Keratinocyte (primary cell): ENCODE measurements around the gene LRRFIP2. TPM values are rescaled to one million over a fixed set of nuclear protein-coding genes. Genes with fewer than 3 reads are reported as not detected.

ENCODE experiments used
- DNase-seq: peaks from one replicate; pipeline ENCODE4 v3.0.0-alpha.2; 2011; ENCODE audit warnings: low read depth, missing footprints, low spot score
- FAIRE-seq: peaks from 2 replicates; lab custom pipeline; 2011; peaks lifted over from hg19 to GRCh38; lab: Jason Lieb, UNC
- H2AFZ ChIP-seq: 2 replicates; pipeline ENCODE4 v1.6.0; 2012; ENCODE audit warnings: low read length, control low read depth, inconsistent platforms; ENCODE audit not compliant: control insufficient read depth
- H3K27ac ChIP-seq: 2 replicates; pipeline ENCODE4 v1.5.1; 2011; ENCODE audit warnings: low read length; ENCODE audit not compliant: control insufficient read depth, insufficient read depth
- H3K27me3 ChIP-seq: 3 replicates; pipeline ENCODE4 v1.6.0; 2011; ENCODE audit warnings: low read length; ENCODE audit not compliant: control insufficient read depth, insufficient read depth; ENCODE audit errors: extremely low read depth
- H3K36me3 ChIP-seq, 2 experiments: 2 replicates in 1 of 2; 3 replicates in 1 of 2; pipeline ENCODE4 v1.5.1; 2011; ENCODE audit warnings: low read length in 2 of 2, mild to moderate bottlenecking in 1 of 2; ENCODE audit not compliant: control insufficient read depth in 2 of 2, insufficient read depth in 2 of 2; ENCODE audit errors: extremely low read depth in 1 of 2
- H3K4me1 ChIP-seq: 3 replicates; pipeline ENCODE4 v1.5.1; 2011; ENCODE audit warnings: low read length; ENCODE audit not compliant: control insufficient read depth, insufficient read depth; ENCODE audit errors: extremely low read depth
- H3K4me2 ChIP-seq: 3 replicates; pipeline ENCODE4 v1.6.0; 2011; ENCODE audit warnings: low read depth, low read length; ENCODE audit not compliant: control insufficient read depth, insufficient read depth; ENCODE audit errors: extremely low read depth
- H3K4me3 ChIP-seq, 3 experiments: fragments of 200-600 bp in 1 of 3; sonication (generic) in 1 of 3; 2 replicates in 2 of 3; 3 replicates in 1 of 3; pipeline ENCODE4 v1.5.1; 2011 to 2016; ENCODE audit warnings: low read length in 3 of 3, mild to moderate bottlenecking in 3 of 3, control low read depth in 2 of 3, inconsistent platforms in 1 of 3, low read depth in 1 of 3, mixed read lengths in 1 of 3, mixed run types in 1 of 3, moderate library complexity in 1 of 3; ENCODE audit not compliant: control insufficient read depth in 2 of 3, insufficient read depth in 2 of 3; ENCODE audit errors: extremely low read depth in 1 of 3
- H3K79me2 ChIP-seq: 2 replicates; pipeline ENCODE4 v1.6.0; 2012; ENCODE audit warnings: low read length; ENCODE audit not compliant: control insufficient read depth, insufficient read depth
- H3K9ac ChIP-seq: 3 replicates; pipeline ENCODE4 v1.6.0; 2011; ENCODE audit warnings: low read length; ENCODE audit not compliant: control insufficient read depth, insufficient read depth; ENCODE audit errors: extremely low read depth
- H3K9me1 ChIP-seq: 3 replicates; pipeline ENCODE4 v1.6.0; 2011; ENCODE audit warnings: low read length; ENCODE audit not compliant: control insufficient read depth, insufficient read depth; ENCODE audit errors: extremely low read depth
- H3K9me3 ChIP-seq: 2 replicates; pipeline ENCODE4 v1.5.1; 2012; ENCODE audit warnings: low read depth, low read length; ENCODE audit not compliant: control insufficient read depth
- H4K20me1 ChIP-seq: 3 replicates; pipeline ENCODE4 v1.6.0; 2011; ENCODE audit warnings: low read length; ENCODE audit not compliant: control insufficient read depth, insufficient read depth; ENCODE audit errors: extremely low read depth
- EZH2 ChIP-seq: IDR thresholded peaks from one replicate; pipeline ENCODE4 v1.6.1; 2012; ENCODE audit warnings: inconsistent platforms, mild to moderate bottlenecking, low read length, moderate library complexity
- dilution Hi-C: fragments of 300-500 bp; cut with MboI; formaldehyde crosslinking; loops from one replicate; pipeline ENCODE4 v1.7.0; 2020; ENCODE audit warnings: low sequenced_read_pairs; ENCODE audit not compliant: extremely low pct_ligation_motif_present
- polyA minus RNA-seq, 3 experiments: library from RNA; depleted of rRNA, polyadenylated mRNA; stranded (reverse); fragments of >200 nt; gene quantifications; 1 replicate in 1 of 3; 2 replicates in 1 of 3; 3 replicates in 1 of 3; pipeline ENCODE4 v1.2.3, GENCODE V29; 2011
- polyA plus RNA-seq, 5 experiments: library from polyadenylated mRNA; depleted of rRNA in 3 of 5; stranded (reverse) in 3 of 5; stranded (forward) in 1 of 5; unstranded in 1 of 5; fragments of >200 nt; gene quantifications; 1 replicate in 1 of 5; 2 replicates in 3 of 5; 3 replicates in 1 of 5; pipeline versions ENCODE4 v1.2.1 to v1.2.3, GENCODE V29; 2011 to 2012; ENCODE audit warnings: missing spikeins in 2 of 5, low read depth in 1 of 5, low replicate concordance in 1 of 5
- TF ChIP-seq, protein P1 (sequence below), 3 experiments: IDR thresholded peaks in 1 of 3; conservative IDR thresholded peaks in 1 of 3; optimal IDR thresholded peaks in 1 of 3; 2 replicates in 2 of 3; 3 replicates in 1 of 3; pipeline versions ENCODE3 to v1.5.1; 2011; ENCODE audit warnings: low read length in 3 of 3, mild to moderate bottlenecking in 3 of 3, moderate library complexity in 2 of 3, control low read depth in 1 of 3, inconsistent platforms in 1 of 3; ENCODE audit not compliant: insufficient read depth in 2 of 3; ENCODE audit errors: extremely low read depth in 1 of 3

LRRFIP2 gene, protein sequence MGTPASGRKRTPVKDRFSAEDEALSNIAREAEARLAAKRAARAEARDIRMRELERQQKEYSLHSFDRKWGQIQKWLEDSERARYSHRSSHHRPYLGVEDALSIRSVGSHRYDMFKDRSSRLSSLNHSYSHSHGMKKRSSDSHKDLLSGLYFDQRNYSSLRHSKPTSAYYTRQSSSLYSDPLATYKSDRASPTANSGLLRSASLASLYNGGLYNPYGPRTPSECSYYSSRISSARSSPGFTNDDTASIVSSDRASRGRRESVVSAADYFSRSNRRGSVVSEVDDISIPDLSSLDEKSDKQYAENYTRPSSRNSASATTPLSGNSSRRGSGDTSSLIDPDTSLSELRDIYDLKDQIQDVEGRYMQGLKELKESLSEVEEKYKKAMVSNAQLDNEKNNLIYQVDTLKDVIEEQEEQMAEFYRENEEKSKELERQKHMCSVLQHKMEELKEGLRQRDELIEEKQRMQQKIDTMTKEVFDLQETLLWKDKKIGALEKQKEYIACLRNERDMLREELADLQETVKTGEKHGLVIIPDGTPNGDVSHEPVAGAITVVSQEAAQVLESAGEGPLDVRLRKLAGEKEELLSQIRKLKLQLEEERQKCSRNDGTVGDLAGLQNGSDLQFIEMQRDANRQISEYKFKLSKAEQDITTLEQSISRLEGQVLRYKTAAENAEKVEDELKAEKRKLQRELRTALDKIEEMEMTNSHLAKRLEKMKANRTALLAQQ
- polyA plus RNA-seq (40.9 to 70.3 TPM (median 57.8 TPM) in 3 replicates), polyA minus RNA-seq (9.4 to 62.4 TPM (median 24.3 TPM) in 3 replicates)
- polyA plus RNA-seq (2011; ENCODE audit: low read depth) = 391 TPM
- polyA plus RNA-seq (2011; cell fraction: cytosol; rRNA removed) = 55.5 and 69.8 TPM in 2 replicates
- 54.5 and 81.0 TPM in 2 replicates for polyA plus RNA-seq (2011; cell fraction: nucleus; rRNA removed)
- 58.7 and 85.4 TPM in 2 replicates for polyA plus RNA-seq (2012; ENCODE audit: low replicate concordance)
- 31.3 TPM for polyA minus RNA-seq (2011; cell fraction: cytosol; rRNA and poly(A)+ RNA removed)
- polyA minus RNA-seq (2011; cell fraction: nucleus; rRNA and poly(A)+ RNA removed) = 89.6 and 133 TPM in 2 replicates

DNA sequence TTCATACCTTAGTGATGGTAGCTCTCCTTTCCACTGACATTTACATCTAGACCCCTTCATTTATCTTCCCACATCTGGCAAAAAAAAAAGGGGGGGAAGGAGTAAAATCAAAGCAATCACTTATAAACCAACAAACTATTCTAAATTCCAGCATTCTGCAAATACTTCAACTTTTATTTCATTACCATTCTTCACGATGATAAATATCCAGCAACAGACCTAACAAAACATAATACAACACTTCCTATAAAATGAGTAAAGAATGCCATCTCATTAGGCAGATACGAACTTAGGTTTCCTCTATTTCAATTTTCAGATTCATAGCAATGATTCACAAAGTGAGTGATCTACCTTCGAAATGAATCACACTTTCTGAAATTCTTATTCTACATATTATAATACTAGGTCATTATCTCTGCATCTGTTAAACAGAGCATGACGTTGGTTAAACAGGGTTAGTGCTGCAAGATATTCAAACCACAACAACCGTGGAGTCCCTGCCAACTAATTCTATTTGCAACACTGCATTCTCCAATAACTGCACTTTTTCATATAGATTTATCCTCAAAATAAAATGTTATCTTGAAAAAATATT is at the start of gene LRRFIP2:
Gene LRRFIP2, minus strand, starts transcription at position 51 of the 595 bp plus-strand sequence. CDS start 25,599 bp downstream, outside the sequence.
- Histone ChIP-seq H3K4me1 (peaks cover 42% of the 10 kb centered on the region), H3K9ac (peak within 1 kb of the TSS; percentile 96), H2AFZ (no peak within 1 kb of the TSS), H3K36me3 (peaks cover 10 to 12% of the 10 kb centered on the region in 2 experiments), H3K79me2 (peaks cover 96% of the 10 kb centered on the region), H3K4me3 (peak within 1 kb of the TSS; percentile 85 to 97 (median 90)), H3K27ac (peak within 1 kb of the TSS; percentile 96), H4K20me1 (no peaks in the 10 kb centered on the region), H3K9me1 (no peaks in the 10 kb centered on the region), H3K27me3 (no peaks in the 10 kb centered on the region), H3K9me3 (no peaks in the 10 kb centered on the region), H3K4me2 (peak within 1 kb of the TSS; percentile 77)
- dilution Hi-C loops = no loop called here
- DNase-seq = no peak
- no peak for FAIRE-seq
- TF ChIP-seq EZH2 = no peak
- TF ChIP-seq, protein P1, sequence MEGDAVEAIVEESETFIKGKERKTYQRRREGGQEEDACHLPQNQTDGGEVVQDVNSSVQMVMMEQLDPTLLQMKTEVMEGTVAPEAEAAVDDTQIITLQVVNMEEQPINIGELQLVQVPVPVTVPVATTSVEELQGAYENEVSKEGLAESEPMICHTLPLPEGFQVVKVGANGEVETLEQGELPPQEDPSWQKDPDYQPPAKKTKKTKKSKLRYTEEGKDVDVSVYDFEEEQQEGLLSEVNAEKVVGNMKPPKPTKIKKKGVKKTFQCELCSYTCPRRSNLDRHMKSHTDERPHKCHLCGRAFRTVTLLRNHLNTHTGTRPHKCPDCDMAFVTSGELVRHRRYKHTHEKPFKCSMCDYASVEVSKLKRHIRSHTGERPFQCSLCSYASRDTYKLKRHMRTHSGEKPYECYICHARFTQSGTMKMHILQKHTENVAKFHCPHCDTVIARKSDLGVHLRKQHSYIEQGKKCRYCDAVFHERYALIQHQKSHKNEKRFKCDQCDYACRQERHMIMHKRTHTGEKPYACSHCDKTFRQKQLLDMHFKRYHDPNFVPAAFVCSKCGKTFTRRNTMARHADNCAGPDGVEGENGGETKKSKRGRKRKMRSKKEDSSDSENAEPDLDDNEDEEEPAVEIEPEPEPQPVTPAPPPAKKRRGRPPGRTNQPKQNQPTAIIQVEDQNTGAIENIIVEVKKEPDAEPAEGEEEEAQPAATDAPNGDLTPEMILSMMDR (optimal IDR thresholded peaks at IDR 0.05 in 1 of 3, IDR thresholded peaks at IDR 0.05 in 1 of 3, conservative IDR thresholded peaks at IDR 0.05 in 1 of 3; ENCODE audit: extremely low read depth in 1 of 3, insufficient read depth in 2 of 3, low read length in 3 of 3) = no peak

DNA sequence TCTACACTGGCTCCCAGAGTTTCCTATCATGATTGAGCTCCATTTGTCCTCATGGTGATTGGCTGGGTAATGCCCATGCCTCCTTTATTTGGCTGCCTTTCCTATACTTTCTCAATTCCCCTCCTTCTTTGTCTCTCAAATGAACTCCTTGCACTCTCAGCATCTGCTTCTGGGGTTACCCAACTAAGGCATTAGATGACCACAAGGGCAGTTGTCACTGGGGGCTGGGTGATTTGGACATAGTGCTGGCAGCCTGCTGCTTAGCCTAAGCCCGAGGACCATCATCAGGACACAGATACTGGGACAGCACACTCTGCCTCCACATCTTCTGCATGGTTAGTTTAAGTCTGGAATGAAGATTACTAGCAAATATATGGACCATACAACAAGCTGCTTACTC is 49.2 kb upstream of the LRRFIP2 start:
- Histone ChIP-seq H4K20me1 (no peaks in the 10 kb centered on the region), H3K27ac (no peak overlapping the region), H3K9ac (no peak overlapping the region), H3K4me3 (no peak overlapping the region), H3K36me3 (no peaks in the 10 kb centered on the region), H3K27me3 (no peaks in the 10 kb centered on the region), H3K9me1 (no peaks in the 10 kb centered on the region), H3K4me1 (peaks cover 41% of the 10 kb centered on the region), H2AFZ (no peak overlapping the region), H3K4me2 (no peak overlapping the region), H3K79me2 (no peaks in the 10 kb centered on the region), H3K9me3 (no peaks in the 10 kb centered on the region)
- dilution Hi-C loops = no loop called here
- FAIRE-seq (no peak), DNase-seq (no peak)
- TF ChIP-seq EZH2 = no peak
- TF ChIP-seq, protein P1 (optimal IDR thresholded peaks at IDR 0.05 in 1 of 3, IDR thresholded peaks at IDR 0.05 in 1 of 3, conservative IDR thresholded peaks at IDR 0.05 in 1 of 3; ENCODE audit: extremely low read depth in 1 of 3, insufficient read depth in 2 of 3, low read length in 3 of 3) = no peak
